Measurements from ENCODE around the gene EVI5L. TPM values are rescaled to one million over a fixed set of nuclear protein-coding genes. Genes with fewer than 3 reads are reported as not detected.

Gene EVI5L
- total RNA-seq, 1 donor from 2014 or later: 9.6 TPM

DNA sequence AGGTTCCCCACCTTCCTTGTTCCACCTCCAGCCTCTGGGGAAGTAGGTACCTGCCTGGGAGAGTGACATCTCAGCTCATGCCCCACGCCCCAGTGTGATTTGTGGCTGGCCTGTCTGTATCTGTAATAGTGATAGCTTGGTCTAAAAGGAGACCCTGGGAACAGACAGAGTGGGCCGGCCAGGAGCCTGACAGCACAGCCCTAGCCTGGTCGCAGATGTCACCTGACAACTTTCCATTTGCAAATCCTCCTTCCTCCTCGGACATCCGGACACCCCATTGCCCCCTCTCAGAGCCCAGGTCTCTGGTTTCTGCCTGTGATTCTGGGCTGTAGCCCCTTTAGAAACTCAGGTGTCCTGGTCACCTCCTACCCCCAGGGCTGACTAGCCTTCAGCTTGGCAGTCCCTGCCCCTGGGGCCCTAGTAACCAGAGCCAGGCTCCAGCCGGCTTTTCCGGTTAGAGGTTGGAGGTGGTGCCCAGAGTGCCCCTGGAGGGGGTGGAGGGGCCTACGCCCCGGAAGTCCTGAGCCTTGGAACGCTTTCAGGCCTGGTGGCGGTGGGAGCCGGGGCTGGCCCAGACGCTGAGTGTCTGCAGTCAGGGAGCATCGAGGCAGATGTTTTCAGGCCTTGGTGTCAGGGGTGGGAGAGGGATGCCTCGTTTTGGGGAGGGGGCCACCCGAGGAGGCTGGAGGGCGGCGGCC is 64.7 kb downstream of the EVI5L start:
- intact Hi-C loops (cut with micrococcal nuclease): no loop called here

DNA sequence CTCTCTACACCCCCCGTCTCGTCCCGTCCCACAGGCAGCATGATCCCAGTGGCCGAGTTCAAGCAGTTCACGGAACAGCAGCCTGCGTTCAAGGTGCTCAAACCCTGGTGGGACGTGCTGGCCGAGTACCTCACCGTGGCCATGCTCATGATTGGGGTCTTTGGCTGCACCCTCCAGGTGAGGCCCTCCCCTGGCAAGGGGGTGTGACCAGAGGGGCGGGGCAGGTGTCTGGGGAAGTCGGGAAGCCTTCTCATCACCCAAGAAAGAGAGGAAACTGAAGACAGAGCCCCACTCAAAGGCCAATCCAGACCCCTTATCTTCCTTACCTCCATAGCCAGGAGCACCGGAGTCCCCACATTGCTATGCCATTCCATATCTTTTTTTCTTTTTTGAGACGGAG is 65.5 kb downstream of the EVI5L start:
- intact Hi-C loops (cut with micrococcal nuclease): no loop called here

DNA sequence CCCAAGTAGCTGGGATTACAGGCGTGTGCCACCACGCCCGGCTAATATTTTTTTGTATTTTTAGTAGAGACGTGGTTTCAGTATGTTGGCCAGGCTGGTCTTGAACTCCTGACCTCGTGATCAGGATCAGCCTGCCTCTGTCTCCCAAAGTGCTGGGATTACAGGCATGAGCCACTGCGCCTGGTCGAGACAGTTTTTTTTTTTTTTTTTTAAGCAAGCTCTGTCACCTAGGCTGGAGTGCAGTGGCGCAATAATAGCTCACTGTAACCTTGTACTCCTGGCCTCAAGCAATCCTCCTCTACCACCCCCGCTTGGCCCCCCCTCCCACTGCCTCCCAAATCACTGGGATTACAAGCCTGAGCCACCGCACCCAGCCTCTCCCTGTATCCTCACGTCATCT is 67.3 kb downstream of the EVI5L start:
- intact Hi-C loops (cut with micrococcal nuclease): no loop called here

DNA sequence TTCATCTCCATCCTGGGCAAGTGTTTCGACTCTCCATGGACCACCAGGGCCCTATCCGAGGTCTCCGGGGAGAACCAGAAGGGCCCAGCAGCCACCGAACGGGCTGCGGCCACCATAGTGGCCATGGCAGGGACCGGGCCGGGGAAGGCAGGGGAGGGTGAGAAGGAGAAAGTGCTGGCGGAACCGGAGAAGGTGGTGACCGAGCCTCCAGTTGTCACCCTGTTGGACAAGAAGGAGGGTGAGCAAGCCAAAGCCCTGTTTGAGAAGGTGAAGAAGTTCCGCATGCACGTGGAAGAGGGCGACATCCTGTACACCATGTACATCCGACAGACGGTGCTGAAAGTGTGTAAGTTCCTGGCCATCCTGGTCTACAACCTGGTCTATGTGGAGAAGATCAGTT is 68.9 kb downstream of the EVI5L start:
- intact Hi-C loops (cut with micrococcal nuclease): no loop called here

DNA sequence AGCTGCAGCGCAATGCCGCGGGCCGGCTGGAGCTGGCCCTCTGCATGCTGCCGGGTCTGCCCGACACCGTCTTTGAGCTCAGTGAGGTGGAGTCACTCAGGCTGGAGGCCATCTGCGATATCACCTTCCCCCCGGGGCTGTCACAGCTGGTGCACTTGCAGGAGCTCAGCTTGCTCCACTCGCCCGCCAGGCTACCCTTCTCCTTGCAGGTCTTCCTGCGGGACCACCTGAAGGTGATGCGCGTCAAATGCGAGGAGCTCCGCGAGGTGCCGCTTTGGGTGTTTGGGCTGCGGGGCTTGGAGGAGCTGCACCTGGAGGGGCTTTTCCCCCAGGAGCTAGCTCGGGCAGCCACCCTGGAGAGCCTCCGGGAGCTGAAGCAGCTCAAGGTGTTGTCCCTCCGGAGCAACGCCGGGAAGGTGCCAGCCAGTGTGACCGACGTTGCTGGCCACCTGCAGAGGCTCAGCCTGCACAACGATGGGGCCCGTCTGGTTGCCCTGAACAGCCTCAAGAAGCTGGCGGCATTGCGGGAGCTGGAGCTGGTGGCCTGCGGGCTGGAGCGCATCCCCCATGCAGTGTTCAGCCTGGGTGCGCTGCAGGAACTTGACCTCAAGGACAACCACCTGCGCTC is 69.8 kb downstream of the EVI5L start:
- intact Hi-C loops (cut with micrococcal nuclease): no loop called here

DNA sequence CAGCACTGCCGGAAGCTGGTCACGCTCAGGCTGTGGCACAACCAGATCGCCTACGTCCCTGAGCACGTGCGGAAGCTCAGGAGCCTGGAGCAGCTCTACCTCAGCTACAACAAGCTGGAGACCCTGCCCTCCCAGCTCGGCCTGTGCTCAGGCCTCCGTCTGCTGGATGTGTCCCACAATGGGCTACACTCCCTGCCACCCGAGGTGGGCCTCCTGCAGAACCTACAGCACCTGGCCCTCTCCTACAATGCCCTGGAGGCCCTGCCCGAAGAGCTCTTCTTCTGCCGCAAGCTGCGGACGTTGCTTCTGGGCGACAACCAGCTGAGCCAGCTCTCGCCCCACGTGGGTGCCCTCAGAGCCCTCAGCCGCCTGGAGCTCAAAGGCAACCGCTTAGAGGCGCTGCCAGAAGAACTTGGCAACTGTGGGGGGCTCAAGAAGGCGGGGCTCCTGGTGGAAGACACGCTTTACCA is 70.4 kb downstream of the EVI5L start:
- intact Hi-C loops (cut with micrococcal nuclease): no loop called here

DNA sequence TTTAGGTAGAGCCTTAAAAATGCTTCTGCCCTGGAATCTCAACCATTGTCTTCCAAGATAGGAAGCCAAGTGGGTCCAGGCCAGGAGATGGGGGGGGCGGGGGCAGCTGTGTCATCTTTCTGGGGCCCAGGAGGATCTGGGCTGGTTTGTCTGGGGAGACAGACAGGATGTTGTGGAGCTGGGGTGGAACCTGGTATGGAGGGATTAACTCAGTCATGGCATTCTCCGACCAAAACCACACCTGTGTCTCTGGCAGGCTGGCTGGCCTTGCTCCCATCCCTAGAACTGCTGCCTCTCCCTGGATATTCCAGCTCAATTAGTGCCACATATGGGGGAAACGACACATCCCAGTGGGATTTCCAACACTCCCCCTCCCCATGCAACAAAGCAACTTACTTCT is 70.9 kb downstream of the EVI5L start:
- intact Hi-C loops (cut with micrococcal nuclease): no loop called here

DNA sequence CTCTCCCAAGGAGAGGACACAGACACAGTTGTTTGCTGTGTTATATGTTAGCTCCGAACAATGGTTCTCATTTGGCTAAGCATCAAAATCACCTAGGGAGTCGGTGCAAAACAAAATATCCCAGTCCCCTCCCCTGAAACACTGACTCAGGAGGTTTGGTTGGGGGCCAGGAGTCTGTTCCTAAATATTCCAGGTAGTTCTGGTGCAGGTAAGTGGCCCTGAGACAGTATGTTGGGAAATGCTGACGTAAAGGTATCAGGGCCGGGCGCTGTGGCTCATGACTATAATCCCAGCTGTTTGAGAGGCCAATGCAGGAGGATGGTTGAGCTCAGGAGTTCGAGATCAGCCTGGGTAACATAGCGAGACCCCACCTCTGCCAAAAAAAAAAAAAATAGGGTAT is 71.3 kb downstream of the EVI5L start:
- intact Hi-C loops (cut with micrococcal nuclease): no loop called here

DNA sequence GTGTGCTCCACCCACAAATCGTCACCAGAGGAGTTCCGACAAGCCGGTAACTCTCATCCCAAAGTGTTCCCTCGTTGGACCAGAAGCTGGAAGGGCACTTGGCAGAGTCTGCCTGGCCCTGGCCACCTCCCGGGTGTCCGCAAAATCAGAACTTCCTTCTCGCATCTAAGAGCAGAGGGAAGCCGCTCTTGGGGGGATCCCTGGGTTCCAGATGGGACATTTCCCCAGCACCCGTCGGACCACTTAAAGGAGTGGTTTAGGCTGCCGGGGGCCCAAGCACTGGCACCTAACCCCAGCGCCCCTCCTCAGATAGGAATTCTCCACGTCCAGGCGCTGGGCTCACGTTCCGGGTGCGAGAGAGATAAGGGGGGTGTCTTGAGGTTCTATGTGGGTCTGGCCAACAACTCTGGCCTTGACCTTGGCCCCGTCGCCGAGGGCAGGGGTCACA is 72.8 kb downstream of the EVI5L start:
- intact Hi-C loops (cut with micrococcal nuclease): loop anchor here (1.0 kb wide), 7 partner anchors 13 to 369 kb away; partner anchors contain the start of genes PET100, SNAPC2, TIMM44 and XAB2

DNA sequence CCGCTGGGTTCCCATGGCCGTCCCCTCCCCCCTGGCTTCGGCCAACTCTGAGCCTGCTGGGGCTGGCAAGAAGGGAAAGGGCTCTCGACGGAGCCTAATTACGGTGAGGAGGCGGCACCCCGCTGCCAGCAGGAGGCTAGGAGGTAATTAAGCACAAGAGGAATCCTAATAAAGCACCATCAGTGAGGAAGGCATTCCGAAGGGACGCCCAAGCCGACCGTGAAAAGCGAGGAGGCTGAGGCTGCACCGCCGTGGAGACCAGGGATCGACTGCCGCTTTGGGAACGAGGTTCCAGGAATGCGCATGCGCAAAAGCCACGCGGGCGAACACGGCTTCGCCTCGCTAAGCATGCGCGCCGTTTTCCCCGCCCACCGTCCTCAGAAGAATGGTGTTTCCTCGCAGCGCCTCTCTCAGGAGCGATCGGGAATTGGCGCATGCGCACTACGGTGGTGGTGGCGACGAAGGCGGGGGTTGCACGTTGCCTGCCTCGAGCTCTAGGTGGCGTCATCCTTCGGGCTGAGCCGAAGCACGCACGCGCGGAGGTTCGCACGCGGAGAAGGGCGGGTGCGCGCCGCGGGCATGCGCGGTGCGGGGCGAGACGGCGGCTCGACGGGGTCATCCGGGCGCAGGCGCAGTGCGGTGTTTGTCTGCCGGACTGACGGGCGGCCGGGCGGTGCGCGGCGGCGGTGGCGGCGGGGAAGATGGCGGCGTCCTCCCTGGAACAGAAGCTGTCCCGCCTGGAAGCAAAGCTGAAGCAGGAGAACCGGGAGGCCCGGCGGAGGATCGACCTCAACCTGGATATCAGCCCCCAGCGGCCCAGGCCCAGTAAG is 73.4 kb downstream of the EVI5L start, which contains the start of gene MAP2K7:
Gene MAP2K7, plus strand, starts transcription at position 634 of the 830 bp plus-strand sequence. Its CDS starts 68 bp downstream, at position 702.
- intact Hi-C loops (cut with micrococcal nuclease): loop anchor here (1.0 kb wide), 7 partner anchors 13 to 369 kb away; partner anchors contain the start of genes PET100, SNAPC2, TIMM44 and XAB2

DNA sequence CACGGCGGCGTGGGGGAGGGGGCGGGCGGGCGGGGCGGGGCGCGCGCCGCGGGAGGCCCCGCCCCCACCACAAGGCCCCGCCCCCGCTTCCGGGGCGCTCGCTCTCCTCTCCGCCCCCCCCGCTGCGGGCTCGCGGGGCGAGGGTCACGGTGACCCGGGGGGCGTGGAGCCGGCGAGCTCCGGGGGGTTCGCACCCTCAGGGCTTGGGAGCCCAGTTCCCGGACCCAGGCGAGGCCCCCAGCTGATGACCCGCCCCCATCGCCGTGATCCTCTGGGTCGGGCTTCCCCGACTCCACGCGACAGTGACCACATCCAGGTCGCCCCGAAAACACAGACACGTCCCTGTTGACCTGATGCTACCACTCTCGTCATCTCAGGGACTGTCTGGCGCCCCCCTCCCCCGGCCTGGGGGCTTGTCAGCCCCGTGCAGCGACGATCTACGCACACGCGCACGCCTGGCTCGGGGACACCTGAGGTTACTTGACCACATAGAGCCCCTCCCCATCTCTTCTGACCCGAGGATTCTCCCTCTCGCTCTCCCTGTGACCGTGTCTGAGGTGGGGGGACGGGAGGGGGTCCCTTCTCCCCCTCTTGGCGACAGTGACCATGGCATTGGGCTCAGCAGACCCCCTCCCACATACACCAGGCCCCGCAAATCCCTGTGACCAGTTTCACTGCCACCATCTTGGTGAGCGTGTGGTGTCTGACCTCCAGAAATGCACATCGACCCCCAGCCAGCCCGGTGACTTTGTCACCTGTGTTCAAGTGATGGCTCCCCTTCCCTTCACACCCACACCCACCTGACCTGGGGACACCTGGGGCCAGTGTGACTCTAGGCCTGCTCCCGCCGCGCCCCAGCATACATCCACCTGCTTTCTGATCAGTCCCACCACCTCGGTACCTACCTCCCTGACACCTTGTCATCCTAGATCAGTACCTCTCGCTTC is 74.3 kb downstream of the EVI5L start:
- intact Hi-C loops (cut with micrococcal nuclease): no loop called here

DNA sequence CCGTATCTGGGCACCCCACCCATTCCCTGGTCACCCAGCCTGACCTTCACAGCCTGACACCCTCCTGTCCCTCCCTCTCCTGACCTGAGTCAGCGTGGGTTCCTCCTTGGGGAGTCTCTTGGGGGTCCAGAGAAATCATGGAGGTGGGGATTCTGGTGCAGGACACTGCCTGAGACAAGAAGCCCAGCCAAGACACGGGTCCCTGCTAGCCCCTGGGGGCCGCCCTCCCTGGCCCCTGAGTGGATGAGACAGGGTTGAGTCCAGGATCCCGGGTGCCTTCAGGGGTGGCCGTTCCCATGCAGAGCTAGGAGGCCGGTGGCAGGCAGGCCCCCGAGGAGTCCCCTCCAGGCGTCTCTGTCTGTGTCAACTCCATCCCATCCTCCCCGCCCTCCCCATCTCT is 75.2 kb downstream of the EVI5L start:
- intact Hi-C loops (cut with micrococcal nuclease): no loop called here

DNA sequence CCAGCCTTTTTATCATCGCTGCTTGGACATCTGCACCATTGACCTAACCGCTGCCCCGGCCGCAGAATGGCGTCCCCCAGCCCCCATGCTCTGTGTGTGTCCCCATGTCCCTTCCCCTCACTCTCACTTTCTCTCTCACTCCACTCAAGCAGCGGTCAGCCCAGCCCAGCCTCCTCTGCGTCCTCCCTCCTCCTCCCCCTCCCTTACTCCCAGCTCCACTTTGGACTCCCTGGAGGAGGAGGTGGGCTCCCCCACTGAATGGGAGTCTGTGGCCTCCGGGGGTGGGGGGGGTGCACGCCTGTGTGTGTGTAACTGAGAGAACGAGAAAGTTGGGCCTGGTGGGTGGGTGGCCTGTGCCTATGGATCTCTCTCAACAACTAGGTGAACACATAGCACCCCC is 75.8 kb downstream of the EVI5L start:
- intact Hi-C loops (cut with micrococcal nuclease): no loop called here

DNA sequence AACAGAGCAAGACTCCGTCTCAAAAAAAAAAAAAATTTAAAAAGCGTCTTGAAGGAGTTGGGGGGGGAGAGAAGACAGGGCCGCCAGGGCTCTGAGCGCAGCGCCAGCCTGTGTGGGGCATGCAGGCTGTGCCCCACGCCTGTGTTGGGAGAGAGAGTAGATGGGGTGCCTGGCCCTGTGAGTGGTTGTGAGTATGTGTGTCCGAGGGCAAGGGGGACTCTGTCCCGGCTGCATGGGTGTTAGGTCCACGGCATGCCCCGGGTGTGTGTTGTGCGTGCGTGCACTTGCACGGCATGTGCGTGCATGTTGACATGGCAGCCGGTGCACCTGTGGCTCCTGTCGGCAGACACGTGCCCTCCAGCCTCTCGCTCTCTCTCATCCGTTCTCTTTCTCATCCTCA is 77.1 kb downstream of the EVI5L start:
- intact Hi-C loops (cut with micrococcal nuclease): no loop called here

DNA sequence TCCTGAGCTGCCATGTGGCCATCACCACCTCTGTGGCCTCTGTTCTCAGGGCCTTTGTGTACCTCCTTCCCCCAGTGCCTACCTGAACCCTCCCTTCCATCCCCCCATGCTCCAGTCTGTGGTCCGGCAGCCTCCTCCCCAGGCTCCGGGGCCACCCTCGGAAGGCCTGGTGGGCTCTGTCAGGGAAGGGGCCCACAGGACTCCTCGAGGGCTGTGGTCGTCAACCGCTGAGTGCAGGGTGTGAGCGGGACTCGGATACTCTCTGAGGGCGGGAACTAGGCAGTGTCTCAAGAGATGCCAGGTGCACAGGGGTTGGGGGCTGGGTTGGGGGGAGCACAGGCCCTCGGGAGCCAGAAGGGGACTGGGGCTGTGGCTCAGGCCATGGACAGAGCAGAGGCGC is 77.5 kb downstream of the EVI5L start:
- intact Hi-C loops (cut with micrococcal nuclease): no loop called here

DNA sequence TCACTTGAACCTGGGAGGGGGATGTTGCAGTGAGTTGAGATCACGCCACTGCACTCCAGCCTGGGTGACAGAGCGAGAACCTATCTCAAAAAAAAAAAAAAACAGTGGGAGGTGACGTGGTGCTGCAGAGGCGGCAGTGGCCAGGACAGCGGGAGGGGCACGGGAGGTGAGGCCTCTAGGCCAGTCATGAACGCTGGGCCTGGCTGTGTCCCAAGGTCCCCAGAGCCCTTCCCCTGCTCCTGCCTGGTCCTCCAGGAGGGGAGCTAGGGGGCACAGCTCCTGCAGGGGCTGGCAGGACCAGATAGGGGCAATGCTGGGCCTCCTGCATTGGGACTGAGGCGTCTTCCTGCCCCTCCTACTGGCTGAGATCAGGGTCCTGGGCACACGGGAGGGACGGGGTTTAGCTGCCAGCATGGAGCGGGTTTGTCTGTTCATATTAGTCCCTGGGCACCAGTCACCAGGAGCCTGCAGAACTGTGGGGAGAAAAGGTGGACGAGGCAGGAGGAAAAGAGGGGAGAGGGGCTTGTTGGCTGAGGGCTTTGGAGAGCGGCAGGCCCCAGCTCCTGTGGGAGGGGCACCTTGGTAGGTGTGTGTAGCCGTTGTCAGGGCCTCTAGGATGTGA is 78.2 kb downstream of the EVI5L start:
- intact Hi-C loops (cut with micrococcal nuclease): no loop called here

DNA sequence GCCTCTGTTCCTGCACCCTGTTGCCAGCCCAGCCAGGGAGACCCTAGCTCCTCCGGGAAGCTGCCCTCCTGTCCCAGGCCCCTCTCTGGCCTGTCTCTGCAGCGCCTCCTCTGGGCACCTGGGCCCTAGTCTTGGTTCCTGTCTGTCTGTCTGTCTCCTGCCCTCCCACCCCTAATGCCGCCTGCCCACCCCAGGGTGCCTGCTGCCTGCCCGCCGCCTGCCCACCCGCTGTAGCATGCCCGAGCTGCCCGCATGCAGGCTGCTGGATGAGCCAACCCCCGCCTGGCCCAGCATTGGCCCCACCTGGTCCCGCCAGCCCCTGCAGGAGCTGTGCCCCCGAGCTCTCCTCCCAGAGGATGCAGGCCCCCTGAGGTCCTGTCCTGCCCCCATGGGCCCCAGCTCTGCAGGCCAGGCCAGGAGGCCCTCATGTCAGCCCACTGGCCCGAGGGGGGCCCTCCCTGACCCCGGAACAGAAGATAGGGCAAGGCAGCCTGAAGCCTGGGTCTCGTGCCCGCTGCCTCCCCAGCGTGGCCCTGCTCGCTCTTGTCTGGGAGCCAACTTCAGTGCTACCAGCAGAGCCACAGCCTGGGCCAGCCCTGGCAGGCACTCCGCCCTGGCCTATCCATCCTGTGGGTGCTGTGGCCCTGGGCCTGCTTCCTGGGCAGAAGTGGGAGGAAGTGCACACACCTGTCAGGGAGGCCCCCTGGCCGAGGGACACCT is 78.9 kb downstream of the EVI5L start:
- intact Hi-C loops (cut with micrococcal nuclease): no loop called here

DNA sequence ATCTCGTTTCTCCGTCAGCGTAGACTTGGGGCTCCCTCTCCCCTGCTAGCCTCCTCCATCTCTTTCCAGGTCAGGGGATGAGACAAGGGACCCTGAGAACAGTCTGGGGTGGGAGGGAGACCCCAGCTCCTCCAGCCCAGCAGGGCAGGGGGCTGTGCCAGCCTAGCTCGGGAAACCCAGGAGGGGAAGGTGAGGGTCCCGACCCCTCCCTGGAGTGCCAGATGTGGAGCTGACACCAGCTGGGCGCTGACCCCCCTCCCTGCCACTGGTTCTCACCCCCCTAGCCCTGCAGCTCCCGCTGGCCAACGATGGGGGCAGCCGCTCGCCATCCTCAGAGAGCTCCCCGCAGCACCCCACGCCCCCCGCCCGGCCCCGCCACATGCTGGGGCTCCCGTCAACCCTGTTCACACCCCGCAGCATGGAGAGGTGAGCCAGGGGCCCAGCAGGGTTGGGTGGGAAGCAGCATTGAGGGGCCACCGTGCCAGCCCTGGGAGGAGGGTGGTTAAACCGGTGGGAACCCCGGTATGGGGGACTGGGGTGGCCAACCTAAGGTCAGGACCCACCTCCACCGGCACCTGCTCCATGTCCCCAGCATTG is 79.6 kb downstream of the EVI5L start:
- intact Hi-C loops (cut with micrococcal nuclease): no loop called here
